GM12892 (cell line): ENCODE data around the gene NDOR1.

Experiments
- POLR2A ChIP-seq: IDR thresholded peaks from 2 replicates; pipeline ENCODE4 v1.6.1; 2011; ENCODE audit warnings: low read depth, low read length, control low read depth
- TAF1 ChIP-seq: IDR thresholded peaks from 2 replicates; pipeline ENCODE4 v1.6.1; 2011; ENCODE audit warnings: low read depth, mild to moderate bottlenecking, control low read depth, low read length, borderline replicate concordance

GRCh38 chr9:137185921-137186320 is 19.6 kb upstream of the NDOR1 start:
- TF ChIP-seq TAF1 (no peak), POLR2A (no peak)
